Natural killer cell (primary cell): ENCODE measurements around the gene SOS1. TPM values are rescaled to one million over a fixed set of nuclear protein-coding genes. Genes with fewer than 3 reads are reported as not detected.
"Not testable (repeated sequence)": the region's sequence is repeated elsewhere in the genome, so short reads cannot be mapped to it uniquely, and the experiment has no call there.

Source experiments
- ATAC-seq, 3 donors: fragments of 150-1000 bp in 2 of 3; fragments of 200-7000 bp in 1 of 3; cut with Tn5 transposase; 1 replicate in 1 of 3; 2 replicates in 2 of 3; pipeline ENCODE4 v1.10.0; 2021; ENCODE audit warnings: mild to moderate bottlenecking in 2 of 3, moderate library complexity in 2 of 3
- DNase-seq, 2 donors: peaks; one replicate each; pipeline versions ENCODE4 v3.0.0 to v3.0.0-alpha.2; 2013 to 2021; ENCODE audit warnings: mixed read lengths in 1 of 2
- H3K27ac ChIP-seq: one replicate; pipeline ENCODE4 v1.5.1; 2013; ENCODE audit warnings: mild to moderate bottlenecking, low read length
- H3K27me3 ChIP-seq: one replicate; pipeline ENCODE4 v1.6.1; 2013; ENCODE audit warnings: low read length; ENCODE audit not compliant: control insufficient read depth, insufficient read depth
- H3K36me3 ChIP-seq: one replicate; pipeline ENCODE4 v1.6.1; 2013; ENCODE audit warnings: low read length; ENCODE audit not compliant: control insufficient read depth, insufficient read depth
- H3K4me1 ChIP-seq: one replicate; pipeline ENCODE4 v1.6.1; 2013; ENCODE audit warnings: low read length; ENCODE audit not compliant: control insufficient read depth, insufficient read depth
- H3K4me3 ChIP-seq: one replicate; pipeline ENCODE4 v1.5.1; 2013; ENCODE audit warnings: low read length
- H3K9me3 ChIP-seq: one replicate; pipeline ENCODE4 v1.6.1; 2013; ENCODE audit warnings: low read length; ENCODE audit not compliant: control insufficient read depth, insufficient read depth
- H3K27ac Mint-ChIP-seq, 2 donors: one replicate each; pipeline ENCODE4 v1.8.0; 2022; ENCODE audit warnings: mild to moderate bottlenecking in 2 of 2, mixed read lengths in 2 of 2, moderate library complexity in 1 of 2
- H3K27me3 Mint-ChIP-seq, 2 donors: one replicate each; pipeline ENCODE4 v1.8.0; 2022; ENCODE audit warnings: low read depth in 2 of 2, mixed read lengths in 2 of 2
- H3K36me3 Mint-ChIP-seq: one replicate; pipeline ENCODE4 v1.8.0; 2022; ENCODE audit warnings: mixed read lengths
- H3K4me1 Mint-ChIP-seq, 2 donors: one replicate each; pipeline ENCODE4 v1.8.0; 2022; ENCODE audit warnings: mixed read lengths in 2 of 2
- H3K4me3 Mint-ChIP-seq: one replicate; pipeline ENCODE4 v1.8.0; 2022; ENCODE audit warnings: mild to moderate bottlenecking, moderate library complexity, mixed read lengths
- H3K9me3 Mint-ChIP-seq, 2 donors: one replicate each; pipeline ENCODE4 v1.8.0; 2022; ENCODE audit warnings: mixed read lengths in 2 of 2
- WGBS: methylation state at CpG from one replicate; pipeline ENCODE4 v1.1.7; 2013; ENCODE audit warnings: missing lambda C conversion rate; ENCODE audit not compliant: insufficient coverage; 5-methylcytosine and 5-hydroxymethylcytosine counted together
- intact Hi-C: fragments of 100-400 bp; cut with micrococcal nuclease; formaldehyde crosslinking; loops from one replicate; pipeline ENCODE4 v1.14.2; 2022
- total RNA-seq, 4 donors: library from RNA; stranded (reverse); fragments of 120-200 nt in 1 of 4; gene quantifications; one replicate each; pipeline versions ENCODE4 v1.2.3 to v1.2.4, GENCODE V29; 2013 to 2022
- TF ChIP-seq, protein P1 (sequence below): fragments of 200-600 bp; IDR thresholded peaks from one replicate; pipeline ENCODE4 v1.8.0; 2022; ENCODE audit warnings: antibody characterized with exemption

The SOS1 gene
- total RNA-seq, 3 donors from 2014 or later (not counting 1 experiment from before 2014, with no cell fraction given): 32.6 to 73.9 (median 52.7) TPM

DNA sequence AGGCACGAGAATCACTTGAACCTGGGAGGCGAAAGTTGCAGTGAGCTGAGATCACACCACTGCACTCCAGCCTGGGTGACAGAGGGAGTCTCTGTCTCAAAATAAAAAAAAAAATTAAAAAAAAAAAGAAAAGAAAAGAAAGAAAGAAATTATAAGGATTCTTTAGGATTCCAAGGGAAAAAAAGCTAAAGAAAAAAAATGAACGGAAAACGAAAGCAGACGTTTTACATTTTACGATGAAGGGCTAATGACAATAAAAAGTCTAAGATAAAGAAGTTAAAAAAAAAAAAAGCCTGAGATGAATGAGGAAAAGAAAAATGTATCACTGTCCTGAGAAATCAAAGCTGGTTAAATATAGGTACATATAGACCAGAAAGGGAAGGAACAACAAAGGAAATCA, 58.5 kb downstream of the SOS1 start:
- DNase-seq (no peak), ATAC-seq (no peak)
- Histone ChIP-seq H3K27ac (no peak overlapping the region), H3K4me3 (no peak overlapping the region), H3K27me3 (no peaks in the 10 kb centered on the region), H3K36me3 (peaks cover 12% of the 10 kb centered on the region), H3K9me3 (no peaks in the 10 kb centered on the region), H3K4me1 (no peaks in the 10 kb centered on the region)
- H3K27ac Mint-ChIP-seq: peak overlapping the region in 1 of 2 donors; percentile 22
- peaks cover 26 to 28% of the 10 kb centered on the region in 2 donors for H3K4me1 Mint-ChIP-seq
- H3K27me3 Mint-ChIP-seq: no peaks in the 10 kb centered on the region
- no peak overlapping the region for H3K4me3 Mint-ChIP-seq
- H3K36me3 Mint-ChIP-seq: peaks cover 7% of the 10 kb centered on the region
- TF ChIP-seq, protein P1, sequence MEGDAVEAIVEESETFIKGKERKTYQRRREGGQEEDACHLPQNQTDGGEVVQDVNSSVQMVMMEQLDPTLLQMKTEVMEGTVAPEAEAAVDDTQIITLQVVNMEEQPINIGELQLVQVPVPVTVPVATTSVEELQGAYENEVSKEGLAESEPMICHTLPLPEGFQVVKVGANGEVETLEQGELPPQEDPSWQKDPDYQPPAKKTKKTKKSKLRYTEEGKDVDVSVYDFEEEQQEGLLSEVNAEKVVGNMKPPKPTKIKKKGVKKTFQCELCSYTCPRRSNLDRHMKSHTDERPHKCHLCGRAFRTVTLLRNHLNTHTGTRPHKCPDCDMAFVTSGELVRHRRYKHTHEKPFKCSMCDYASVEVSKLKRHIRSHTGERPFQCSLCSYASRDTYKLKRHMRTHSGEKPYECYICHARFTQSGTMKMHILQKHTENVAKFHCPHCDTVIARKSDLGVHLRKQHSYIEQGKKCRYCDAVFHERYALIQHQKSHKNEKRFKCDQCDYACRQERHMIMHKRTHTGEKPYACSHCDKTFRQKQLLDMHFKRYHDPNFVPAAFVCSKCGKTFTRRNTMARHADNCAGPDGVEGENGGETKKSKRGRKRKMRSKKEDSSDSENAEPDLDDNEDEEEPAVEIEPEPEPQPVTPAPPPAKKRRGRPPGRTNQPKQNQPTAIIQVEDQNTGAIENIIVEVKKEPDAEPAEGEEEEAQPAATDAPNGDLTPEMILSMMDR: no peak
- 98% methylated on average over 6 of the region's 6 CpGs for WGBS
- no peaks in the 10 kb centered on the region for H3K9me3 Mint-ChIP-seq
- intact Hi-C loops: no loop called here

DNA sequence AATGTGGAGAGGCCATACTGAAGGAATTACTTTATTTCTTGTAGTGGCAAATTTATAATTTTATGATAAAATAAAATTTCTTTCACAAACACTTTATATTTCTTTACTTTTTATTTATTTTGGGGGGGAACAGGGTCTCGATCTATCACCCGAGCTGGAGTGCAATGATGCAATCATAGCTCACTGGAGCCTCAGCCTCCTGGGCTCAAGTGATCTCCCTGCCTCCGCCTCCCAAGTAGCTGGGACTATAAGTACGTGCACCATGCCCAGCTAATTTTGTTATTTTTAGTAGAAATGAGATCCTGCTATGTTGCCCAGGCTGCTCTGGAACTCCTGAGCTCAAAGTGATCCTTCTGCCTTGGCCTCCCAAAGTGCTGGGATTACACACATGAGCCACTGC, 59.6 kb downstream of the SOS1 start:
- 89% methylated on average over 4 of the region's 4 CpGs for WGBS
- H3K27me3 ChIP-seq: no peaks in the 10 kb centered on the region
- no peak overlapping the region for H3K27ac ChIP-seq
- no peaks in the 10 kb centered on the region for H3K4me1 ChIP-seq
- TF ChIP-seq, protein P1: no peak
- intact Hi-C loops: no loop called here
- Mint-ChIP-seq H3K4me3 (no peak overlapping the region), H3K4me1 (peaks cover 21 to 24% of the 10 kb centered on the region in 2 donors), H3K27ac (no peak overlapping the region), H3K36me3 (peaks cover 2% of the 10 kb centered on the region), H3K9me3 (no peaks in the 10 kb centered on the region), H3K27me3 (no peaks in the 10 kb centered on the region)
- H3K36me3 ChIP-seq: peaks cover 4% of the 10 kb centered on the region
- ATAC-seq (no peak), DNase-seq (no peak)
- no peaks in the 10 kb centered on the region for H3K9me3 ChIP-seq
- H3K4me3 ChIP-seq: no peak overlapping the region

DNA sequence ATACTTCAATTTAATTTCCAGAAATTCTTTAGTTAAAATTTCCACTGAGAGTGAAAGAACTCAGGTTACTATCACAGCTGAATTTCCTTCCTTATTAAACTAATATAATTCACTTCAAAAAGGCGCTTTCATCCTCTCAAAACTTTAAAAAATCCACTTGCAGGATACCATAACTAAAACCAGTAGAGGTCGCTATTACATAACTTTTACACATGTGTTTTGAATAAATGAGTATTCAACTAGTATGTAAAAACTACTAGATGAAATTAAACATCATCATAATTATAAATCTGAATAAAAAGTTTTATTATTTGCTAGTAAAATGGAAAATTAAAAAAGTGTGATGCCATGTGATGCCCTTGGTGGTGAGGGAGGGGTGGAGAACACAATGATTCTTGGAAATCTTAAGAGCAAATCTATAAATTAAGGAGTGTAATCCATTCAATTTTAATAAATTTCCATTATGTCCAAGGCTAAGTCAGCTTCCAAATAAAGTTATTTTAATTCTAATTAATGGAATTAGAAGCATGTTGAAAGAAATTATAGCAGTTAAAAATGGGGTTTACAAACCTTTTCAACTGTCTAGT, 61.4 kb downstream of the SOS1 start:
- Histone ChIP-seq H3K4me3 (no peak overlapping the region), H3K9me3 (no peaks in the 10 kb centered on the region), H3K36me3 (peaks cover 14% of the 10 kb centered on the region), H3K27me3 (no peaks in the 10 kb centered on the region), H3K27ac (no peak overlapping the region), H3K4me1 (no peaks in the 10 kb centered on the region)
- peaks cover 13 to 17% of the 10 kb centered on the region in 2 donors for H3K4me1 Mint-ChIP-seq
- peak overlapping the region in 1 of 2 donors; percentile 38 for H3K27ac Mint-ChIP-seq
- H3K27me3 Mint-ChIP-seq: no peaks in the 10 kb centered on the region
- DNase-seq (peak in 1 of 2 donors; percentile 77), ATAC-seq (peak in 1 of 3 donors; percentile 58)
- WGBS: 50% methylated on average over 1 of the region's 2 CpGs
- H3K36me3 Mint-ChIP-seq: peaks cover 10% of the 10 kb centered on the region
- H3K4me3 Mint-ChIP-seq: no peak overlapping the region
- TF ChIP-seq, protein P1: peak; percentile 95
- no peaks in the 10 kb centered on the region for H3K9me3 Mint-ChIP-seq
- intact Hi-C loops: loop anchor here (1.0 to 2.0 kb wide), 2 partner anchors 113 to 169 kb away; no protein-coding TSS in a partner anchor

DNA sequence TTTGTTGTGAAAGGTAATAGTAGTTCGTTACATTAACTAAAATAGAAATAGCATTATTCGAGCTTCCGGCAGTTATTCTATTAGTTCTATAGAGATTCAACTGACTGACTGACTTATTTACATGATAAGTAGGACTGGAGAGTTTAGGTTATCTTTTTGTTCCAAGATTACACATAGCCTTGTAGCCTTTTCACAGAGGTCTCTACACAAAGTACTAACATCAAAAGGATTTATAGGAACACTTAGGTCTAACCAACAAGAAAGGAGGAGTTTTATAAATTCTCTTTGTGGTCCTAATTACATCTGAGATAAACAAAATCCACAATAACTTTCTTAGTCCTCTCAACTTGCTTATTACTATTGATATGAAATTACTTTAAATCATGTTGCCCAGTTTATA, 62.8 kb downstream of the SOS1 start:
- H3K9me3 Mint-ChIP-seq: no peaks in the 10 kb centered on the region
- H3K27ac Mint-ChIP-seq: no peak overlapping the region
- H3K4me1 Mint-ChIP-seq: peaks cover 0 to 5% of the 10 kb centered on the region in 2 donors
- H3K4me3 Mint-ChIP-seq: no peak overlapping the region
- intact Hi-C loops: loop anchor here (2.0 kb wide), 1 partner anchor 111 kb away; no protein-coding TSS in a partner anchor
- Histone ChIP-seq H3K9me3 (no peaks in the 10 kb centered on the region), H3K27ac (no peak overlapping the region), H3K4me3 (no peak overlapping the region), H3K27me3 (no peaks in the 10 kb centered on the region), H3K36me3 (peaks cover 22% of the 10 kb centered on the region), H3K4me1 (no peaks in the 10 kb centered on the region)
- DNase-seq (no peak), ATAC-seq (no peak)
- H3K27me3 Mint-ChIP-seq: no peaks in the 10 kb centered on the region
- no CpG with 5 or more reads among the region's 3 CpGs for WGBS
- H3K36me3 Mint-ChIP-seq: peaks cover 10% of the 10 kb centered on the region
- TF ChIP-seq, protein P1: no peak

DNA sequence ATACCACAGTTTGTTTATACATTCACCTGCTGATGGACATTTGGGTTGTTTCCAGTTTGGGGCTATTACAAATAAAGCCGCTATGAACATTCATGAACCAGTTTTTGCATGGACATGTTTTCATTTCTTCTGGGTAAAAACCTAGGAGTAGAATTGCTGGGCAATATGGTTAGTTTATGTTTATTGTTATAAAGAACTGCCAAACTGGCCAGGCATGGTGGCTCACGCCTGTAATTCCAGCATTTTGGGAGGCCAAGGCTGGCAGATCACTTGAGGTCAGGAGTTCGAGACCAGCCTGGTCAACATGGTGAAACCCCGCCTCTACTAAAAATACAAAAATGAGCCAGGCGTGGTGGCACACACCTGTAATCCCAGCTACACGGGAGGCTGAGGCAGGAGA, 68.2 kb downstream of the SOS1 start:
- DNase-seq, intact Hi-C loops, H3K27ac ChIP-seq, H3K9me3 ChIP-seq, H3K9me3 Mint-ChIP-seq, H3K27me3 Mint-ChIP-seq, H3K27ac Mint-ChIP-seq, H3K4me1 Mint-ChIP-seq, H3K4me1 ChIP-seq, H3K4me3 ChIP-seq, H3K27me3 ChIP-seq, H3K4me3 Mint-ChIP-seq, ATAC-seq: not testable (repeated sequence)
- 97% methylated on average over 6 of the region's 6 CpGs for WGBS
- peaks cover 23% of the 10 kb centered on the region for H3K36me3 Mint-ChIP-seq
- H3K36me3 ChIP-seq: peaks cover 42% of the 10 kb centered on the region
